Heart left ventricle (tissue), 16 donors: ENCODE results near the gene CALR. TPM values are rescaled to one million over a fixed set of nuclear protein-coding genes. Genes with fewer than 3 reads are reported as not detected.

Experiments used
- ATAC-seq, 4 donors: fragments of 200-7000 bp; cut with Tn5 transposase; one replicate each; pipeline ENCODE4 v1.9.1; 2020 to 2022; ENCODE audit warnings: moderate library complexity in 4 of 4, mild to moderate bottlenecking in 3 of 4, moderate number of reproducible peaks in 1 of 4
- DNase-seq, 5 donors: peaks; one replicate each; pipeline ENCODE4 v3.0.0-alpha.2; 2020
- H3K27ac ChIP-seq, 12 donors: fragments of 200-600 bp; sonication (generic) in 4 of 12; one replicate each; pipeline versions ENCODE4 v1.5.0 to v1.8.0; 2016 to 2022; ENCODE audit warnings: mild to moderate bottlenecking in 2 of 12
- H3K27me3 ChIP-seq, 9 donors: fragments of 200-600 bp; sonication (generic) in 2 of 9; one replicate each; pipeline versions ENCODE4 v1.5.1 to v1.8.0; 2016 to 2022; ENCODE audit warnings: mild to moderate bottlenecking in 3 of 9
- H3K36me3 ChIP-seq, 9 donors: fragments of 200-600 bp; sonication (generic) in 2 of 9; one replicate each; pipeline versions ENCODE4 v1.5.0 to v1.8.0; 2018 to 2022; ENCODE audit warnings: mild to moderate bottlenecking in 2 of 9
- H3K4me1 ChIP-seq, 12 donors: fragments of 200-600 bp; sonication (generic) in 4 of 12; one replicate each; pipeline versions ENCODE4 v1.5.0 to v1.8.0; 2016 to 2022; ENCODE audit warnings: mild to moderate bottlenecking in 3 of 12
- H3K4me3 ChIP-seq, 12 donors: fragments of 200-600 bp; sonication (generic) in 4 of 12; one replicate each; pipeline versions ENCODE4 v1.5.0 to v1.8.0; 2017 to 2022; ENCODE audit warnings: mild to moderate bottlenecking in 9 of 12, moderate library complexity in 4 of 12
- H3K9me3 ChIP-seq, 12 donors: fragments of 200-600 bp; sonication (generic) in 4 of 12; one replicate each; pipeline versions ENCODE4 v1.5.0 to v1.8.0; 2016 to 2022; ENCODE audit warnings: mild to moderate bottlenecking in 1 of 12
- CTCF ChIP-seq, 12 donors: fragments of 200-600 bp; sonication (generic) in 4 of 12; IDR thresholded peaks; one replicate each; pipeline versions ENCODE4 v1.5.0 to v1.8.0; 2018 to 2022; ENCODE audit warnings: antibody characterized with exemption in 12 of 12, mild to moderate bottlenecking in 5 of 12
- POLR2A ChIP-seq, 2 donors: fragments of 450-650 bp; IDR thresholded peaks; one replicate each; pipeline ENCODE4 v1.6.1; 2017; ENCODE audit warnings: antibody characterized with exemption in 2 of 2, mild to moderate bottlenecking in 2 of 2, moderate library complexity in 2 of 2
- WGBS, 4 donors: extraction: QIAGEN DNeasy Blood & Tissue Kit in 2 of 4; methylation state at CpG; one replicate each; pipeline versions ENCODE4 v1.1.5 to v1.1.7; 2013 to 2018; 5-methylcytosine and 5-hydroxymethylcytosine counted together
- intact Hi-C, 10 donors: fragments of 100-400 bp; cut with DNase I; formaldehyde crosslinking; loops; one replicate each; pipeline versions ENCODE4 v1.11.1 to v1.14.2; 2022
- microRNA-seq, 4 donors: library from miRNA; unstranded; fragments of <30 nt; microRNA quantifications; one replicate each; pipeline versions ENCODE4 to v1.2.0, GENCODE V29; 2017 to 2020
- polyA plus RNA-seq, 2 donors: library from polyadenylated mRNA; stranded (reverse); fragments of 200-250 nt; gene quantifications; one replicate each; pipeline ENCODE4 v1.2.3, GENCODE V29; 2013
- total RNA-seq, 9 donors: library from RNA; depleted of rRNA in 2 of 9; stranded (reverse); fragments of >200 nt in 2 of 9; fragmentation: NEBNext Ultra II Directional in 3 of 9; extraction: Animal tissue kit (Norgen Biotek cat#: 25700) in 3 of 9; gene quantifications; one replicate each; pipeline versions ENCODE4 v1.1.0 to v1.2.4, GENCODE V29; 2016 to 2023
- donor health status: ischemic (EF 13 %, LVEDD 7.1; RV severe dilation, severe dysfunction).
- donor health status: healthy with polysubstance abuse.
- donor health status: DM: no; HTN: yes; CAD: no.
- donor health status: DM: no; HTN: no; CAD: no.
- donor health status: ischemic (EF 25% LVEDD 6.9; RV normal size, moderate dysfunction).
- donor health status: ischemic (EF 25% LVEDD 5.7; RV mildly dilated, moderate dysfunction).
- donor health status: healthy.
- donor health status: DM: yes; HTN: yes; CAD: no.
- donor health status: ischemic (EF 35%, LVEDD 5.7; RV mildly dilated, moderate dysfunction).
- donor health status: nonischemic (EF 11% LVEDD 7.7; RV severe dilation, severe dysfunction).
- donor health status: DM: yes; HTN: yes; CAD: no.
- donor health status: PGD.
- donor health status: ischemic (EF 29% LVEDD 5.4; RV normal size, mild dysfunction).
- donor health status: nonischemic (EF 23%, LVEDD 6.1; RV moderate dilation, normal function).

CALR gene
- total and polyA plus RNA-seq, 11 donors: 227 to 816 (median 380) TPM

- no peak for ATAC-seq
- intact Hi-C loops: no loop called here
- Histone ChIP-seq H3K27me3 (peaks cover 0 to 3% (median 0%) of the 10 kb centered on the region in 9 donors), H3K27ac (no peak overlapping the region), H3K9me3 (no peaks in the 10 kb centered on the region), H3K4me3 (no peak overlapping the region), H3K36me3 (no peaks in the 10 kb centered on the region), H3K4me1 (peaks cover 0 to 9% (median 1%) of the 10 kb centered on the region in 12 donors)
- 94 to 99% (median 97%) methylated on average over 5 of the region's 5 CpGs for WGBS, 4 donors
- DNase-seq: no peak
- TF ChIP-seq CTCF (IDR thresholded peaks at IDR 0.05) (no peak), POLR2A (IDR thresholded peaks at IDR 0.05) (no peak)
Measured at GRCh38 chr19:12991296-12991695, 52.9 kb downstream of the CALR start.

- H3K36me3 ChIP-seq: no peaks in the 10 kb centered on the region
- DNase-seq: no peak
- no peak overlapping the region for H3K4me3 ChIP-seq
- 96 to 98% (median 96%) methylated on average over 11 of the region's 11 CpGs for WGBS, 4 donors
- peaks cover 0 to 5% (median 0%) of the 10 kb centered on the region in 9 donors for H3K27me3 ChIP-seq
- intact Hi-C loops: no loop called here
- peaks cover 0 to 23% (median 13%) of the 10 kb centered on the region in 12 donors for H3K4me1 ChIP-seq
- ATAC-seq: no peak
- no peaks in the 10 kb centered on the region for H3K9me3 ChIP-seq
- TF ChIP-seq POLR2A (IDR thresholded peaks at IDR 0.05) (no peak), CTCF (IDR thresholded peaks at IDR 0.05) (no peak)
- H3K27ac ChIP-seq: no peak overlapping the region
Measured at GRCh38 chr19:12992729-12993128, 54.3 kb downstream of the CALR start.

- intact Hi-C loops: no loop called here
- Histone ChIP-seq H3K36me3 (peaks cover 0 to 5% (median 1%) of the 10 kb centered on the region in 9 donors), H3K27ac (no peak overlapping the region), H3K4me3 (no peak overlapping the region), H3K27me3 (peaks cover 0 to 5% (median 0%) of the 10 kb centered on the region in 9 donors), H3K4me1 (peaks cover 0 to 26% (median 16%) of the 10 kb centered on the region in 12 donors), H3K9me3 (no peaks in the 10 kb centered on the region)
- WGBS, 4 donors: 88 to 91% (median 89%) methylated on average over 7 of the region's 7 CpGs
- TF ChIP-seq CTCF (IDR thresholded peaks at IDR 0.05) (no peak), POLR2A (IDR thresholded peaks at IDR 0.05) (no peak)
- no peak for ATAC-seq
- no peak for DNase-seq
Measured at GRCh38 chr19:12993562-12993961, 55.2 kb downstream of the CALR start.

Small RNAs within 50 kb of the gene (microRNA-seq; reads per million reads assigned to microRNA genes)
- 0 reads per million in 4 donors for gene MIR5695
- gene MIR6515: 0.77 to 2.6 (median 1.4) reads per million in 4 donors

Other genes starting within 250 kb of the CALR start
- gene FBXW9, start 242.0 kb upstream of the CALR start, total RNA-seq: 1 to 10 TPM; 1.5 to 3.6 (median 2.4) TPM
- gene FBXW9, start 242.0 kb upstream of the CALR start, polyA plus RNA-seq: 1 to 10 TPM; 1.0 to 5.0 TPM
- gene TNPO2, start 214.7 kb upstream of the CALR start, total RNA-seq: 10 to 100 TPM; 33.7 to 57.4 (median 42.6) TPM
- gene TNPO2, start 214.7 kb upstream of the CALR start, polyA plus RNA-seq: 10 to 100 TPM; 18.0 to 29.2 TPM
- gene TRIR, start 203.9 kb upstream of the CALR start, total RNA-seq: 100 to 1,000 TPM in 6 of 9 donors, 10 to 100 TPM in 3; 90.4 to 305 (median 118) TPM
- gene TRIR, start 203.9 kb upstream of the CALR start, polyA plus RNA-seq: 100 to 1,000 TPM; 226 to 234 TPM
- 10 to 100 TPM; 54.3 to 81.5 (median 61.8) TPM for gene GET3, start 201.1 kb upstream of the CALR start, total RNA-seq
- gene GET3, start 201.1 kb upstream of the CALR start, polyA plus RNA-seq: 100 to 1,000 TPM in 1 of 2 donors, 10 to 100 TPM in 1; 76.3 to 133 TPM
- not detected for gene BEST2, start 186.8 kb upstream of the CALR start, total RNA-seq
- gene BEST2, start 186.8 kb upstream of the CALR start, polyA plus RNA-seq: not detected
- 10 to 100 TPM; 45.5 to 90.1 (median 62.6) TPM for gene HOOK2, start 163.1 kb upstream of the CALR start, total RNA-seq
- gene HOOK2, start 163.1 kb upstream of the CALR start, polyA plus RNA-seq: 10 to 100 TPM; 29.9 to 83.5 TPM
- gene JUNB, start 147.1 kb upstream of the CALR start, total RNA-seq: 100 to 1,000 TPM in 4 of 9 donors, 10 to 100 TPM in 5; 19.6 to 205 (median 67.6) TPM
- 10 to 100 TPM; 29.6 to 52.9 TPM for gene JUNB, start 147.1 kb upstream of the CALR start, polyA plus RNA-seq
- gene PRDX2, start 136.8 kb upstream of the CALR start, total RNA-seq: 1,000 to 10,000 TPM in 2 of 9 donors, 100 to 1,000 TPM in 7; 435 to 1,432 (median 684) TPM
- gene PRDX2, start 136.8 kb upstream of the CALR start, polyA plus RNA-seq: 100 to 1,000 TPM; 544 to 645 TPM
- 1 to 10 TPM in 7 of 9 donors, not detected in 2; 1.2 to 6.8 (median 2.2) TPM for gene THSD8, start 136.5 kb upstream of the CALR start, total RNA-seq
- 1 to 10 TPM in 1 of 2 donors, under 1 TPM in 1; 0.35 to 3.2 TPM for gene THSD8, start 136.5 kb upstream of the CALR start, polyA plus RNA-seq
- gene RNASEH2A, start 132.0 kb upstream of the CALR start, total RNA-seq: 1 to 10 TPM in 8 of 9 donors, under 1 TPM in 1; 0.63 to 7.6 (median 4.0) TPM
- gene RNASEH2A, start 132.0 kb upstream of the CALR start, polyA plus RNA-seq: 1 to 10 TPM; 1.3 to 8.6 TPM
- not detected for gene RTBDN, start 104.0 kb upstream of the CALR start, total RNA-seq
- not detected for gene RTBDN, start 104.0 kb upstream of the CALR start, polyA plus RNA-seq
- 1 to 10 TPM in 2 of 9 donors, under 1 TPM in 4, not detected in 3; 0.27 to 1.7 (median 0.31) TPM for gene MAST1, start 100.1 kb upstream of the CALR start, total RNA-seq
- under 1 TPM; 0.15 to 0.37 TPM for gene MAST1, start 100.1 kb upstream of the CALR start, polyA plus RNA-seq
- 10 to 100 TPM; 15.9 to 41.1 (median 23.3) TPM for gene DNASE2, start 57.2 kb upstream of the CALR start, total RNA-seq
- 10 to 100 TPM; 11.7 to 31.7 TPM for gene DNASE2, start 57.2 kb upstream of the CALR start, polyA plus RNA-seq
- gene KLF1, start 51.4 kb upstream of the CALR start, total RNA-seq: under 1 TPM in 2 of 9 donors, not detected in 7; 0.19 to 0.25 TPM
- gene KLF1, start 51.4 kb upstream of the CALR start, polyA plus RNA-seq: not detected
- gene GCDH, start 47.4 kb upstream of the CALR start, total RNA-seq: 100 to 1,000 TPM in 1 of 9 donors, 10 to 100 TPM in 8; 29.8 to 105 (median 46.7) TPM
- 100 to 1,000 TPM in 1 of 2 donors, 10 to 100 TPM in 1; 28.7 to 107 TPM for gene GCDH, start 47.4 kb upstream of the CALR start, polyA plus RNA-seq
- gene SYCE2, start 19.3 kb upstream of the CALR start, total RNA-seq: under 1 TPM in 1 of 9 donors, not detected in 8; 0.24 TPM
- gene SYCE2, start 19.3 kb upstream of the CALR start, polyA plus RNA-seq: under 1 TPM in 1 of 2 donors, not detected in 1; 0.06 TPM
- 10 to 100 TPM; 35.0 to 49.6 (median 40.6) TPM for gene FARSA, start 4.9 kb upstream of the CALR start, total RNA-seq
- 100 to 1,000 TPM in 1 of 2 donors, 10 to 100 TPM in 1; 37.3 to 104 TPM for gene FARSA, start 4.9 kb upstream of the CALR start, polyA plus RNA-seq
- gene RAD23A, start 7.3 kb downstream of the CALR start, total RNA-seq: 100 to 1,000 TPM; 130 to 272 (median 161) TPM
- 100 to 1,000 TPM; 186 to 212 TPM for gene RAD23A, start 7.3 kb downstream of the CALR start, polyA plus RNA-seq
- gene GADD45GIP1, start 18.6 kb downstream of the CALR start, total RNA-seq: 10 to 100 TPM; 17.2 to 63.6 (median 27.2) TPM
- gene GADD45GIP1, start 18.6 kb downstream of the CALR start, polyA plus RNA-seq: 100 to 1,000 TPM in 1 of 2 donors, 10 to 100 TPM in 1; 64.9 to 119 TPM
- gene DAND5, start 31.0 kb downstream of the CALR start, total RNA-seq: 10 to 100 TPM in 4 of 9 donors, 1 to 10 TPM in 5; 2.9 to 13.6 (median 9.0) TPM
- 1 to 10 TPM; 1.4 to 4.7 TPM for gene DAND5, start 31.0 kb downstream of the CALR start, polyA plus RNA-seq
- 100 to 1,000 TPM in 8 of 9 donors, 10 to 100 TPM in 1; 81.4 to 147 (median 122) TPM for gene NFIX, start 56.9 kb downstream of the CALR start, total RNA-seq
- gene NFIX, start 56.9 kb downstream of the CALR start, polyA plus RNA-seq: 10 to 100 TPM; 42.1 to 55.2 TPM
- gene LYL1, start 164.2 kb downstream of the CALR start, total RNA-seq: 10 to 100 TPM in 3 of 9 donors, 1 to 10 TPM in 6; 5.2 to 19.1 (median 8.3) TPM
- gene LYL1, start 164.2 kb downstream of the CALR start, polyA plus RNA-seq: 1 to 10 TPM; 7.7 to 8.4 TPM
- gene TRMT1, start 178.1 kb downstream of the CALR start, total RNA-seq: 10 to 100 TPM; 15.1 to 22.6 (median 16.2) TPM
- 10 to 100 TPM; 26.4 to 32.4 TPM for gene TRMT1, start 178.1 kb downstream of the CALR start, polyA plus RNA-seq
- gene NACC1, start 179.7 kb downstream of the CALR start, total RNA-seq: 10 to 100 TPM; 28.7 to 88.2 (median 41.8) TPM
- 10 to 100 TPM; 49.6 to 74.2 TPM for gene NACC1, start 179.7 kb downstream of the CALR start, polyA plus RNA-seq
- gene STX10, start 211.8 kb downstream of the CALR start, total RNA-seq: 10 to 100 TPM; 24.0 to 48.8 (median 35.8) TPM
- gene STX10, start 211.8 kb downstream of the CALR start, polyA plus RNA-seq: 10 to 100 TPM; 52.5 to 64.7 TPM
- gene IER2, start 211.8 kb downstream of the CALR start, total RNA-seq: 100 to 1,000 TPM in 1 of 9 donors, 10 to 100 TPM in 8; 17.6 to 101 (median 29.1) TPM
- gene IER2, start 211.8 kb downstream of the CALR start, polyA plus RNA-seq: 10 to 100 TPM; 21.8 to 35.7 TPM